ENCODE measurements around the gene HDAC9. TPM values are rescaled to one million over a fixed set of nuclear protein-coding genes. Genes with fewer than 3 reads are reported as not detected.

HDAC9 gene
- total RNA-seq, 2 experiments from 2014 or later = 0.69 to 0.94 TPM

DNA sequence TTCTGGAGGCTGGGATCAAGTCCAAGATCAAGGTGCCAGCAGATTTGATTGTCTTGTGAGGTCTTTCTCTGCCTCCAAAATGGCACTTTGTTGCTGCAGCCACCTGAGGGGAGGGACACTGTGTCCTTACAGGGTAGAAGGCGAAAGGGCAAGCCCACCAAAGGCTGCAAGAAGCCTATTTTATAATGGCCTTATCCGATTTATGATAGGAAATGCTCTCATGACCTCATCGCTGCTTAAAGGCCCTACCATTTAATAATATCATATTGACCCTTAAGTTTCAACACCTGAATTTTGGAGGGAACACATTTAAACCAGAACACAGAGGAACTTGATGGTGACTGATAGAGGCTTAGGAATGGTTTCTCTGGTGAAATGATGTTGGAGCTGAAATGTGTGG, 325.4 kb downstream of the HDAC9 start:
- POLR2A ChIA-PET = no interaction called here

DNA sequence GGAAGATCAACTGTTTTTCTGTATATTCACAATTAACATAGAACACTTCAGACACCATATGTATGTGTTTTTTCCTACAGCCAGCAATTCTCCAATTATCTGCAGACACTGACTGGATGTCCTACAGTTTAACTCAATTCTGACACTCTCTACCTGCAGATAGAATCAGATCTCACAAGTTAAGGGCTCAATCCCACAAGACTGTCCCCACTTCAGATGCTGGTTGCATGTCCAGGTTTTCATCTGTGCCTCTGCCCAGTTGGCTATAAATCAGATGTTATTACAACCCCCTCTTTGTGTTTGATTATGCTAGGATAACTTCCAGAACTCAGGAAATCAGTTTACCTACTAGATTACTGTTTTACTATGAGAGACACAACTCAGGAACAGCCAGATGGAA, 326.0 kb downstream of the HDAC9 start:
- no peak overlapping the region for H3K27ac Mint-ChIP-seq

More for the DNA sequence above, 325.4 kb downstream of the HDAC9 start:
- Mint-ChIP-seq H3K27me3 (no peaks in the 10 kb centered on the region), H3K9me3 (ENCODE audit: low read depth) (no peaks in the 10 kb centered on the region), H3K36me3 (ENCODE audit: low read depth) (no peaks in the 10 kb centered on the region), H3K4me3 (no peak overlapping the region), H3K27ac (no peak overlapping the region), H3K4me1 (no peaks in the 10 kb centered on the region)
- intact Hi-C loops (cut with DNase I, micrococcal nuclease) = no loop called here
- CTCF ChIA-PET = no interaction called here
- no peak for DNase-seq
- ATAC-seq = no peak

DNA sequence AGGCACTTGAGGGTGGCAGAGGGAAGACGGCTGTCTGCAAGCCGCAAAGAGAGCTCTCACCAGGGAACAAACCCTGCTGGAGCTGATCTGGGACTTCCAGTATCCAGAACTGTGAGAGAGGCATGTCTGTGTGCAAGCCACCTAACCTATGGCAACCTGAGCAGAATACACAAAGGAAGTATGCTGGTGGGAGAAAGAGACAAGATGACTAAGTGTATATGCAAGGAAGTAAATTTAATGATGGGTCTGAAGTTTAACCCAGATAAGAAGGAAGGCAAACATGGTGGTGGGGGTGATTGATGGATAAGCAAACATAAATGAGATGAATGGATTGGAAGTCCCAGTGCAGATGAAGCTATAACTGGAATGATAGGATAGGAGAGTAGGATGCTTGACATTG, 328.6 kb downstream of the HDAC9 start:
- Mint-ChIP-seq H3K4me1 (no peaks in the 10 kb centered on the region), H3K27me3 (no peaks in the 10 kb centered on the region), H3K27ac (no peak overlapping the region), H3K9me3 (ENCODE audit: low read depth) (no peaks in the 10 kb centered on the region), H3K4me3 (no peak overlapping the region), H3K36me3 (ENCODE audit: low read depth) (no peaks in the 10 kb centered on the region)
- ChIA-PET POLR2A (no interaction called here), CTCF (interaction anchor here (0.9 kb wide), 1 partner anchor 810 kb away, joined by 3 read pairs; no protein-coding TSS in a partner anchor)
- intact Hi-C loops (cut with DNase I, micrococcal nuclease) = no loop called here
- ATAC-seq (no peak), DNase-seq (no peak)

More for the DNA sequence above, 326.0 kb downstream of the HDAC9 start:
- ATAC-seq (no peak), DNase-seq (no peak)
- ChIA-PET POLR2A (no interaction called here), CTCF (no interaction called here)
- Mint-ChIP-seq H3K27me3 (no peaks in the 10 kb centered on the region), H3K9me3 (ENCODE audit: low read depth) (no peaks in the 10 kb centered on the region), H3K36me3 (ENCODE audit: low read depth) (no peaks in the 10 kb centered on the region), H3K4me3 (no peak overlapping the region), H3K4me1 (no peaks in the 10 kb centered on the region)
- intact Hi-C loops (cut with DNase I, micrococcal nuclease) = no loop called here

DNA sequence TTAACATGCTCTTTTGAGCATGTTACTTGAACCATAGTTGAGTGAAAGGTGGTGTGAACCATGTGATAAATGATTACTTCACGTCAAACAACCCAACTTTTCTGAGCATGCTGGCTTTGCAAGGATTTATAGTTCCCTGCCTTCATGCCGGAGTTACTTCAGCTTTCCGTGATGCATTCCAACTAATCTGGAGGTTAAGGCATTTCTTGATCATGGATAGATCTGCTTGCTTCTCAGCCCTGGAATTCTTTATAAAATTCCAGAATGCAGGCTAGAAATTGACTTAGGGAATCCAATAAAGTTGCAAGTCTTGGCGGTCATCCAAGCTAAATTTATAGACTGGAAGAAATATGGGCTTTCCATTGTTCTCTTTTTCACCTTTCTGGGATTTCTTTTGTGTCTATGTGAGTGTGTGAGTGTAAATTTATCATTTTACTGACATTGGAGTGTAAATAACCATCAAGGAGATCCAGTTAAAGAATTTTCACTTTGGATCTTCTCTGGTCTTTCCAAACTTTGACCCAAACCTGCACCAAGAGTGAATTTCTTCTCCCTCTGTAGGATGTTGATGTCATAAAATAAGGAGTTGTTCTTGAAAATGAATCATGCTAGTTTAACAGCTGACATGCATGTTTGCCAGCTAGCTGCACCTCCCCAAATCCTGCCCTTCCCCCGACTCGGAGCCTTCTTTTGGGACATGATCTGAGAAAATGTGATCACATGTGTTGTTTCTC, 332.9 kb downstream of the HDAC9 start:
- H3K27ac Mint-ChIP-seq = no peak overlapping the region
- no peaks in the 10 kb centered on the region for H3K9me3 Mint-ChIP-seq (ENCODE audit: low read depth)
- H3K4me3 Mint-ChIP-seq = no peak overlapping the region
- ChIA-PET CTCF (interaction anchor here (0.7 to 0.8 kb wide), 2 partner anchors 17 to 29 kb away, joined by 3 read pairs; no protein-coding TSS in a partner anchor), POLR2A (no interaction called here)
- DNase-seq = no peak
- no peak for ATAC-seq
- no peaks in the 10 kb centered on the region for H3K36me3 Mint-ChIP-seq (ENCODE audit: low read depth)
- H3K4me1 Mint-ChIP-seq = no peaks in the 10 kb centered on the region
- intact Hi-C loops (cut with DNase I, micrococcal nuclease) = no loop called here
- H3K27me3 Mint-ChIP-seq = no peaks in the 10 kb centered on the region

DNA sequence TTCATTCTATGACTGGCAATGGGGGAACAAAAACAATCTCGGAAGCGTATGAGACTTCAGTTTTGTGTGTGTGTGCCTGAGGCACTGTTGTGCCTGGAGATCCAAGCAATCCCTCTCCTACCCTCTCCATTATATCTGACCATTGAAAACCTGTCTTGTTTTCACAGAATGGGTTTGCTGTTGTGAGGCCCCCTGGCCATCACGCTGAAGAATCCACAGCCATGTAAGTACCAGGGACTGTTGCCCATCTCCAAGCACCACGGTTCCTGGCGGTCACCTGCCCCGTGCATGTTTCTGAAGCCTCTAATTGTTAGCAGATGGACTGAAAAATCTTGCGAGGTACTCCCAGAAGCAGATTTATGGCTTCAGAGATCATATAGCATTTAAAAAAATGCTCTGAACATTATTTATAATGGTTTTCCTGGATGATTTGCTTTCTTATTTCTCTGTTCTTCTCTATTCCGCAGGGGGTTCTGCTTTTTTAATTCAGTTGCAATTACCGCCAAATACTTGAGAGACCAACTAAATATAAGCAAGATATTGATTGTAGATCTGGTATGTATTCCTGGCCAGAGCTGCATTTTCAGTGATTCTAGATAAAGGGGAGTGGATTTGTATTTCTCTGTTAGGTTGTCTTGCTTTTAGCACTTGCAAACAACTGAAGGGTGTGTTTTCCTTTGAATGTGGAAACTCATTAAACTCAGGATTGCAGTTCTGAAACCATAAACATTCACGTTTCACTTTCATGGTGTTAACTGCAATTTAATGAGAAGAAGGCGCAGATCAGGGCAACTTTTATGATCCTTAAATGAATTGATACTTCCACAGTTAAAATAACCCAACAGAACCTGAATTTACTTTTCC, 333.7 kb downstream of the HDAC9 start:
- Mint-ChIP-seq H3K9me3 (ENCODE audit: low read depth) (no peaks in the 10 kb centered on the region), H3K4me1 (no peaks in the 10 kb centered on the region), H3K4me3 (no peak overlapping the region), H3K27me3 (no peaks in the 10 kb centered on the region), H3K36me3 (ENCODE audit: low read depth) (no peaks in the 10 kb centered on the region), H3K27ac (no peak overlapping the region)
- no peak for DNase-seq
- intact Hi-C loops (cut with DNase I, micrococcal nuclease) = no loop called here
- ChIA-PET POLR2A (no interaction called here), CTCF (interaction anchor here (0.7 to 0.8 kb wide), 2 partner anchors 16 to 29 kb away, joined by 3 read pairs; no protein-coding TSS in a partner anchor)
- no peak for ATAC-seq

DNA sequence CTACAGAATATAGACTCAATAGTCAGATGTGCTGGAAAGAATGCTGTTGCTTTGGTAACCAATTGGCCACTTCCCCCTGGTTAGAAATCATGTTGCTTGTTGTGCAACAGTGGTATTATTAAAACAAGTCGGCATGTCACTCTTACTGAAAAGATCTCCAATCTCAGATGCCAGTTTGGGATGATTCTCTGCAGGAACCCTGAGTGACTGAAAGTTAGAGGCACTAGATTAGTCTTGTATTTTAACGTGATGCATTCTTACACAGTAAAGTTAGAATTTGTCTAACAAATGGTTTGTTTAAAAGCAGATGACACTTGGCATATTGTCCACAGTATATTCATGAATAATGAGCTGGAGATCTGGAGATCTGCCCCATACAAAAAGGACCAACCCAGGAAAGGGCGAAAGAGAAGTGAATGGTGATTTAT, 334.3 kb downstream of the HDAC9 start:
- no peaks in the 10 kb centered on the region for H3K9me3 Mint-ChIP-seq (ENCODE audit: low read depth)
- no peaks in the 10 kb centered on the region for H3K4me1 Mint-ChIP-seq
- H3K36me3 Mint-ChIP-seq (ENCODE audit: low read depth) = no peaks in the 10 kb centered on the region
- ATAC-seq (no peak), DNase-seq (no peak)
- no peak overlapping the region for H3K27ac Mint-ChIP-seq
- ChIA-PET CTCF (no interaction called here), POLR2A (no interaction called here)
- intact Hi-C loops (cut with DNase I, micrococcal nuclease) = no loop called here
- no peaks in the 10 kb centered on the region for H3K27me3 Mint-ChIP-seq
- no peak overlapping the region for H3K4me3 Mint-ChIP-seq

DNA sequence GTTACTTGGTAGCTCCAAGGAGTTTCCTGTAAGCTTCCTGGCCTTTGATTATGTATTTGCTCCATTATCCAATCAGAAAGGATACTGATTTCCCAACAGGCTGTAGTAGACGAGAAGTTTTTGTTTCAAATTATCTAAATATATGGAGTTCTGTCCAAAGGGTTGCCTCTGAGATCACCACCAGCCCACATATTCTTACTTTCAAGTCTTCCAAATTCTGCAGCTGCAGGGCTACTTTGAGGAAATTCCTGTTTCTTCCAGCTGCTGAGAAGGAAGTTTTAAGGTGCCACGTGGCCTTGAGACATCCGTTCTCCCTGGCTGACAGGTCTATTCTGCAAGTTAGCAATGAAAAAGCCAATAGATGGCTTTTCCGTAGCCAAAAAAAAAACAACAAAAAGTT, 335.9 kb downstream of the HDAC9 start:
- H3K4me1 Mint-ChIP-seq = no peaks in the 10 kb centered on the region
- H3K9me3 Mint-ChIP-seq (ENCODE audit: low read depth) = no peaks in the 10 kb centered on the region
- DNase-seq (no peak), ATAC-seq (no peak)
- CTCF ChIA-PET = no interaction called here
- H3K27me3 Mint-ChIP-seq = no peaks in the 10 kb centered on the region
- intact Hi-C loops (cut with DNase I, micrococcal nuclease) = no loop called here
- H3K36me3 Mint-ChIP-seq (ENCODE audit: low read depth) = no peaks in the 10 kb centered on the region
- H3K27ac Mint-ChIP-seq = no peak overlapping the region
- H3K4me3 Mint-ChIP-seq = no peak overlapping the region
- POLR2A ChIA-PET = interaction anchor here (0.5 kb wide), 1 partner anchor 131 kb away, joined by 3 read pairs; no protein-coding TSS in a partner anchor

DNA sequence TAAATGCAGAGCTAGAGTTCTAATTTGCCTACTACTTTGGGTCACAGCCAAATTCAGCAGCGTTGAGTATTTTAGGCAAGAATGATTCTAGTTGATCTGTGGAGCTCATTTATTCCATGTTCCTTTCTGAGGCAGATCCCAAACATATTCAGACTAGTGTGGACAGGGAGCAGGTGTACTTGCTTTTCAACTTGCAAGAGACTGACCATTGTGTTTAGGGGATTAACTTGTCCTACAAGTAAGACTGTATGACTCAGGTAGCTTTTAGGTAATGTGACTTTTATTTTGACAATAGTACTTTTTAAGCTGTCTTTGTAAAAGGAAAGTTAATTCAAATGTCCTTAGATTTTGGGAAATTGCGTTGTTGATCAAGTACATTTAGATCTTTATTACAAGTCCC, 336.4 kb downstream of the HDAC9 start:
- CTCF ChIA-PET = no interaction called here
- intact Hi-C loops (cut with DNase I, micrococcal nuclease) = no loop called here

DNA sequence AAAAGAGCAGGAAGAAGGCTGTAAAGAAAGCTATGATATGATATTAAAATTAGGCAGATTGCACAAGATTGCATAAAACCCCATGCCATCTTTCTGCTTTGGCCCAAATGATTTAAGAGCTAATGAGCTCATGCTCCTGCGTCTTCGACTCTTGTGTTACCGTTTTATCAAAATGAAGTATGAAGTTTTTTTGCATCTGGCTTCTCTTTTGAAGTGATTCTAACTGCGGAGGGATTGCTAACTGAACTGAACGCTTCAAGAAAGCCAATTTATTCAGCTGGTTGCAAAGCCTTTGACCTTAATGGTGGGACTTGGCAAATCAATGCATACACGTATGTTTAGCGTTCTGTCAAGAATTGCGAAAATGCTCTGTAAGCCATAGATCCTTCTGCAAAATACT, 339.0 kb downstream of the HDAC9 start:
- Mint-ChIP-seq H3K27me3 (no peaks in the 10 kb centered on the region), H3K4me1 (no peaks in the 10 kb centered on the region), H3K36me3 (ENCODE audit: low read depth) (no peaks in the 10 kb centered on the region), H3K9me3 (ENCODE audit: low read depth) (no peaks in the 10 kb centered on the region), H3K27ac (no peak overlapping the region), H3K4me3 (no peak overlapping the region)
- ChIA-PET POLR2A (no interaction called here), CTCF (no interaction called here)
- DNase-seq (no peak), ATAC-seq (no peak)
- intact Hi-C loops (cut with DNase I, micrococcal nuclease) = no loop called here

More for the DNA sequence above, 336.4 kb downstream of the HDAC9 start:
- Mint-ChIP-seq H3K36me3 (ENCODE audit: low read depth) (no peaks in the 10 kb centered on the region), H3K9me3 (ENCODE audit: low read depth) (no peaks in the 10 kb centered on the region), H3K4me1 (no peaks in the 10 kb centered on the region), H3K27ac (no peak overlapping the region), H3K4me3 (no peak overlapping the region), H3K27me3 (no peaks in the 10 kb centered on the region)
- POLR2A ChIA-PET = interaction anchor here (0.5 kb wide), 1 partner anchor 131 kb away, joined by 3 read pairs; no protein-coding TSS in a partner anchor
- no peak for ATAC-seq
- no peak for DNase-seq

DNA sequence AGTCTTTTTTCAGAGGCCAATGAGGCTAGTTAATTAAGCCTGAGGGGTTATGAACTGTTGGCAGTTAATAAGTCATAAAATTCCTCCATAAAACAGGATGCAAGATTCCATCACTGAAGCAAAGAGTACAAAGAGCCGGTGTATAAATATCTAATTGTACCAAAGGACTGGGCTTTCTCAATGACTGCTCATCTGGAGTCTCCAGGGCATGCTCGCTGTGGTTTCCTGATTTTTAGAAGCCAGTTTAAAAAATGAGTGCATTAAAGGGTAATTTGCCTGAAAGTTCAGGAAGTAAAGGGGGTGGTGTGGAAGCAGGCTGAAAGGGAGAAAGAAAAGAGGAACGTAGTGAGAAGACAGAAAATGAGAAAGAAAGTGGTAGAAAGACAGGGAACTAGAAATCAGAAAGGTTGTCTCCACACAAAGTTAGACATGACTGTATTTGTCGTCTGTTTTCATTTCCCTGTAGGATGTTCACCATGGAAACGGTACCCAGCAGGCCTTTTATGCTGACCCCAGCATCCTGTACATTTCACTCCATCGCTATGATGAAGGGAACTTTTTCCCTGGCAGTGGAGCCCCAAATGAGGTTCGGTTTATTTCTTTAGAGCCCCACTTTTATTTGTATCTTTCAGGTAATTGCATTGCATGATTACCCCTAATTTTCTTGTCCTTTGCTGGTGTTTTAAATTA, 339.6 kb downstream of the HDAC9 start:
- intact Hi-C loops (cut with DNase I, micrococcal nuclease) = no loop called here
- Mint-ChIP-seq H3K4me3 (no peak overlapping the region), H3K27me3 (no peaks in the 10 kb centered on the region), H3K27ac (no peak overlapping the region), H3K4me1 (no peaks in the 10 kb centered on the region), H3K36me3 (ENCODE audit: low read depth) (no peaks in the 10 kb centered on the region), H3K9me3 (ENCODE audit: low read depth) (no peaks in the 10 kb centered on the region)
- CTCF ChIA-PET = no interaction called here
- DNase-seq = no peak
- POLR2A ChIA-PET = no interaction called here
- no peak for ATAC-seq

DNA sequence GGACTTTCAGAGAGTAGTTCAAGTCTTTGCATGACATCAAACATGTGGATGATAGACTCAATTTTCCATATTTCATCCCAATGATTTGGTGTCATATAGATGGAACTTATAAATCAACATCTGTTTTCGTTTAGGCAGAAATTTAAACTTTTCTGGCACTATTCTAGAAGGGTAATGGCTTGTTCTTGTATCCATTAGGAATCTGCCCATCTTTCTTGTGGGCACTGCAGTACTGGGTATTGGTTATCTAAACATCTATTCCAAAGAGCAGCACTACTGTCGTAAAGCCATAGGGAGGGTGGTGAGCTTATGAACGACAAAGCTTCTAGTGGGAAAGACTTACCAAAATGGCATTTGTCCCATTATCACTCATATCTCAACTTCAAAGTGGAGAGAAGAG, 348.4 kb downstream of the HDAC9 start:
- Mint-ChIP-seq H3K4me1 (no peaks in the 10 kb centered on the region), H3K27ac (no peak overlapping the region), H3K36me3 (ENCODE audit: low read depth) (no peaks in the 10 kb centered on the region), H3K27me3 (no peaks in the 10 kb centered on the region), H3K4me3 (no peak overlapping the region), H3K9me3 (ENCODE audit: low read depth) (no peaks in the 10 kb centered on the region)
- DNase-seq = no peak
- ChIA-PET CTCF (no interaction called here), POLR2A (no interaction called here)
- no peak for ATAC-seq
- intact Hi-C loops (cut with DNase I, micrococcal nuclease) = no loop called here

Measured in activated CD4-positive, alpha-beta T cell treated with anti-CD3 and anti-CD28 coated beads for 36 hours (primary cell).